ENCODE data around the gene EXOSC7. TPM values are rescaled to one million over a fixed set of nuclear protein-coding genes. Genes with fewer than 3 reads are reported as not detected.
A peak's percentile ranks its signal among the peaks of the same experiment; 100 is the strongest.
"Not testable (repeated sequence)": the region's sequence is repeated elsewhere in the genome, so short reads cannot be mapped to it uniquely, and the experiment has no call there.

Gene EXOSC7
- 10 to 100 TPM; 45.4 to 51.1 (median 48.7) TPM for polyA plus RNA-seq (ENCODE audit: insufficient read length in 4 of 4)

DNA sequence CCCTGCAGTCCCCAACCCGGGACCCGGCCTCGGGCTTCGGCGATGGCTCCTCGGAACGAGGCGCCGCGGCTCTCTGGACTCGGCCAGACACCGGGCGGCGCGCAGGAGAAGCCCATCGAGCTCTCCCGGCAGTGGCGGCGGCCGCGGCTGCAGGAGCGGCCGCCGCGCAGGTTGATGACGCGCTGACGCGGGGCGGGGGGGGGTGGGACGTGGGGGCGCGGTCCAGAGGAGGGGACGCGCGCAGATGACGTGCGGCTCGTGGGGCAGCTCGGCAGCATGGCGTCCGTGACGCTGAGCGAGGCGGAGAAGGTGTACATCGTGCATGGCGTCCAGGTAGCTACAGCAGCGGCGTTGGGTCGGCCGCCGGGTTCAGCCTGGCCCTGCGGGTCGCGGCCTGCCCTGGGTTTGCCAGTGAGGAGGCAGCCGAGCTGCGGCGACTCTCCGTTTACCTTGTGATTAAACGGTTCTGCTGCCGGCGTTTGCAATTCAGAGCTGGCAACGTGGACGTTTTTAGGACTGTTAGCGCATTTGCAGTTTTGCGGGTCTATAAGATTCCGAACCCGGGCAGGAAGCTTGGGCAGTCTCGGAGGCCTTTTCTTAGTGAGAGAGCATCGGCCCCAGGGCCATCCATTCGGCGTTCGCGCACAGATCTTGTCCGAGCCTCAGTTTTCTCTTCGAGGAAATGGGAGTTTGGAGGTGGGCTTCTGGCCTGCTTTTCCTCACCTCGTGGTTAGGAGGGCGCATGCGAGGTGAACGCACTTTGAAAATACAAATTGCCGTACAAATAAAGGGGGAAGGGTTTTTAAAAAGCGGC lies at the start of gene EXOSC7, which contains the start of gene ZDHHC3:
Gene EXOSC7, plus strand, starts transcription at position 243 of the 814 bp plus-strand sequence. Its CDS starts 34 bp downstream, at position 277.
Gene ZDHHC3, minus strand, starts transcription at position 173 of the 814 bp plus-strand sequence. CDS start 16,738 bp downstream, outside the sequence.
- DNase-seq (ENCODE audit: low read depth in 4 of 4, low spot score in 3 of 4), result peak; percentile 72 to 87 (median 78)

DNA sequence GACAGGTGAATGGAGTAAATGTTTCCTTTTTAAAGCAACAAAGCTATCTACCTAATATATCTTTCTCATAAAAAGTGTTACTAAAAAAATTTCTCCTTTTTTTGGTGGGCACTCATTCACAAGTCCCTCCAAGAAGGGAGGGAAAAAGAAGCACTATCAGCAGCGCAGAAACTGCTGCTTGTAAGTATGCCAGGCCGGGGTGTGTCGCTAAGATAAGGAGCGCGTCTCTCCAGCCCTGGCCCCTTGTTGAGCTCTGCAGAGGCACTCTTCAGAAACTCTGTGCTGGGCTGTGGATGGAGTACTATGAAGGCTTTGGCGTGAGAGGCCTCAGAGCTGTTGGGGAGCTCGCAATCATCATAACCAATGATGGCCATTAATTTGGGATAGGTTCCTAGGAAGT lies 49.1 kb upstream of the EXOSC7 start:
- no peak for DNase-seq (ENCODE audit: low read depth in 4 of 4, low spot score in 3 of 4)

DNA sequence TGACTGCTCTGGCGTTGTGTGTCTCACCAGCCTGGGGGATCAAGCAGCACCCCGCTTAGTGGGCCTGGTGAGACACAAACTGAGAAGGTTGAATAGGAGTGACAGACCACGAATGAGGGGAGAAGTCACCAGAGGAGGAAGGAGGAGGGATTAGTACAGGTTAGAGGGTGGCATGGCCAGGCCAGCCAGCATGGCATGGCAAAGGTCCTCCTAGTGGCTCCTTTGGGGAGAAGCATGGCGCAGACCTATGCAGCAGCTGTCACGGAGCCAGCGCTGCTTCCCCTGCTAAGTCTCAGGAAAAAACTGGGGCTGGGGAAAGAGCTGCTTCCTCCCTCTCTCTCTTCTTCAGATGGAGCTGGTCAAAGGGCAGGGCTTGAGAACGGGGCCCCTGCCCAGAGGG lies 48.7 kb upstream of the EXOSC7 start:
- no peak for DNase-seq (ENCODE audit: low read depth in 4 of 4, low spot score in 3 of 4)

DNA sequence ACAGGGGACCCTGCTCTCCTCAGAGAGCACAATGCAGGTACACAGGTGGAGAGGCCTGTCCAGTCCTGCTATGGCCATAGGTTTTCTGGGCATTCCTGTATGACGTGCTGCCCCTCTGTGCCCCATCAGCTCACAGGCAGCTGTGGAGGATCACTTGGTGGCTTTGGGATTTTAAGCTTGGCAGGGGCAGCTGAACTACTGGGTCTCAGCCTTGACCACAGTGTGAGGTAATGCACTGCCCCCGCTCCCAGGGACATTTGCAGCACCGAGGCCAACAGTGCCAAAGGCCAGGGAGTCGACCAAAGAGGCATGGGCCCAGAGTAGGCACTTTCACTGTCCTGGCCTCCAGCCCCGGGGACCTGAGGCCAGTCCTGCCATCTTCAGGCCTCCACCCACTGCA lies 46.3 kb upstream of the EXOSC7 start:
- no peak for DNase-seq (ENCODE audit: low read depth in 4 of 4, low spot score in 3 of 4)

DNA sequence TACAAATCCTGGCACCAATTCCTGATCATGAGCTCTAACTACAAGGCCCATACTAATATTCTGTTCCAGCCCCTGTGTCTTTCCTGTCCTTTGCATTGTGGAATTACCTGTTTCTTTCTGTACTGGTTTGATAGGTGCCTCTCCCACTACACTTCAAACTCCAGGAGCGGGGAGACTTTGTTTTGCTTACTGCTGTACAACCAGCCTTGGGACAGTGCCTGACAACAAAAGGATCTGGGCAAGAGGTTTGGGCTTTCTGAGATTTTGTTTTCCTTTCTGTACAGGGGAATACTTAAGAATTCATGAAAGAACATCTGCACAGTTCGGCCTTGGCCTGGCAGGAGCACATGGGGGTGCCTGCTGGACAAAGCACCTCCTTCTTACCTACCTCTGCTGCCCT lies 45.1 kb upstream of the EXOSC7 start:
- no peak for DNase-seq (ENCODE audit: low read depth in 4 of 4, low spot score in 3 of 4)

DNA sequence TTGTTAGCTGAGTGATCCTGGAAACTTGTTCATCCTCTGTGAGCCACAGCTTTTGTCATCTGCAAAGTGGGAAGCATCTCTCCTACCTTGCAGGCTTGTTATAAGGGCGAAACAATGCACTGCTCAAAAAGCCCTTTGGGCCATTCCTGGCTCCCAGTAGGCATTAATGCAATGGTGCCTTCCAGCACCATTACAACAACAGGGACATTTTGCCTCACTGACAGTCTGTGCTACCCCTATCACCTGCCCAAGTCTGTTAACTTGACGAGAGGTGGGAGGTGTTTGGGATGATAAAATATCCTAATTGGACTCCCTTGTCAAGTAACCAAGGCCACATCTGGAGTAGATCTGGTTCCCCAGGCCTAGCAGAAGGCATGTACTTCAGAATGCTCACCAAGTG lies 44.3 kb upstream of the EXOSC7 start:
- no peak for DNase-seq (ENCODE audit: low read depth in 4 of 4, low spot score in 3 of 4)

DNA sequence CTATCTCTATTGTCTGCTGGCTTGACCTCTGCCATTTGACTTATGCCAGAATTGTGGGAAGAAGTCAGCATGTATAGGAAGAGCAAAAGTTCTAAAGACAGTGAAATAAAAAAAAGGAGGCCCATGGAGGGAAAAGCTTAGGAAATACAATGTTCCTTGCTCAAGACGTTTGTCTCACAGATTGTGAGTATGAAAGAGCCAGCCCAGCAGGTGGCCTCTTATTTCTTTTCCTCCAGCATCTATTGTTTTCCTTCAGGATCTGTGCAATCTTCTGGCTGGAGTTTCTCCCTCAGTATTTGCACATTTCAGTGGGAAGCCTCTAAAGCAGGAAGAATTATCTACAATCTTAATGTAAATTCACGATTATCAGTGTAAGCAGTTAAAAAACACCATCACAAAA lies 43.8 kb upstream of the EXOSC7 start:
- DNase-seq (ENCODE audit: low read depth in 4 of 4, low spot score in 3 of 4), result no peak

DNA sequence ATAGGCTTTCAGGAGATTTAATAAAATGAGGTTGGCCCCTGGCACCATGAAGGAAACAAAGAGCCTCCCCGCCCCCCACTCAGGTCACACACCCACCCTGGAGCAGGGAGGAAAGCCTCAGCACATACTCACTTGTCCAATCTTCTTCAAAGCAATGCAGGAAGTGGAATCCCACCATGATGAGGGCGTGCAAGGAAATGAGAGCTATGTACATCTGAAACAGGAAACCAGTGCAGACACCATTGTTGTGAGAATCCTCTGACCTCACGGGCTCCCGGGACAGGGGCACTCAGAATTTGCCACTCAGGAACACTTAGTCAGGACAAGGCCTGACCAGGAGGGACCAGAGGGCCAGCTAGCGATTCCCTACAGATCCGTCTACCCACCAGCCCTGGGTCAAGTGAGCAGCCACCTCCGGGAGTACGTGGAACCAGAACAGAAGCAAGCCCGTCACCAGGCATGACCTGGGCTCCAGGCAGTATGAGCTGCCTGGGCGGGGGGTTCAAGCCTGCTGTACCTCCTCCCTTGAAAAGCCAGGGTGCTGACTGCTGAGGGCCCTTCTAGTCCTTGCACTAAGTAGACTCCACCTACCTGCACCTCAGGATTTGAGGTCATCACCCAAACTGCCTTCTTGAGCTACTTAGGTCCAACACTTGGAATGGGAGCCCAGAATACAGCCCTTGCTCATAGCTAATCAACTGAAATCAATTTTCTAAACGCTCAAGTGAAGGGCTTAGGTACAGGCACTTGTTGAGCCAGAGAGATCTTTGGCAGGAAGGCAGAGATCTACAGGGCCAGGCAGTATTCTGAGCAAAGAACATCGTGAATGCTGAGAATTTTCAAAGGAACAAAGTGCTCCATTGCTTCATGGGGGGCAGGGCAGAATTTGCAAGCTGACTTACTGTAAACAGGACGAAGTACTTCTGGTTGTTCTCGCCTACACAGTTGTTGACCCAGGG lies 42.8 kb upstream of the EXOSC7 start:
- no peak for DNase-seq (ENCODE audit: low read depth in 4 of 4, low spot score in 3 of 4)

DNA sequence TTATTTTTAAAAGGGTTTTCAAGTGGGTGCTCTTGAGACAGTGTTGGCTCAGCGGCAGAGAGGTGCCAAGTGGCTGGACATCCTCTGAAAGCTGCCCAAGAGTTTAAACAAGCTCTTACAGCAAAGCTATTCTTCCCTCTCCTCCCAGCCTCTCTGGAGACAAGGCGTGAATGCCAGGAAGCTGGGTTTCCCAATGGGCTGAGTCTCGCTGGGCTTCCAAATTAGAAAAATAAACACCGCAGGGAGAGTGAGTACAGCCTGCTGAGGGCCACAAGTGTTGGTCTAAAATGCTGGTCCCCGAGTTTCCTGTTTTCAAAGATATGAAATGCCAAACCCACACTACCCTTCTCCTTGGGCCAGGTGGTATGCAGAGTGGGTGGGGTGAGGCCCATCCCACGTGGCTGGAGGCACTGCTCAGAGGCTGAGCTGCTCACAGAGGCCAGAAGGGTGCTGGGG lies 36.4 kb upstream of the EXOSC7 start:
- no peak for DNase-seq (ENCODE audit: low read depth in 4 of 4, low spot score in 3 of 4)

DNA sequence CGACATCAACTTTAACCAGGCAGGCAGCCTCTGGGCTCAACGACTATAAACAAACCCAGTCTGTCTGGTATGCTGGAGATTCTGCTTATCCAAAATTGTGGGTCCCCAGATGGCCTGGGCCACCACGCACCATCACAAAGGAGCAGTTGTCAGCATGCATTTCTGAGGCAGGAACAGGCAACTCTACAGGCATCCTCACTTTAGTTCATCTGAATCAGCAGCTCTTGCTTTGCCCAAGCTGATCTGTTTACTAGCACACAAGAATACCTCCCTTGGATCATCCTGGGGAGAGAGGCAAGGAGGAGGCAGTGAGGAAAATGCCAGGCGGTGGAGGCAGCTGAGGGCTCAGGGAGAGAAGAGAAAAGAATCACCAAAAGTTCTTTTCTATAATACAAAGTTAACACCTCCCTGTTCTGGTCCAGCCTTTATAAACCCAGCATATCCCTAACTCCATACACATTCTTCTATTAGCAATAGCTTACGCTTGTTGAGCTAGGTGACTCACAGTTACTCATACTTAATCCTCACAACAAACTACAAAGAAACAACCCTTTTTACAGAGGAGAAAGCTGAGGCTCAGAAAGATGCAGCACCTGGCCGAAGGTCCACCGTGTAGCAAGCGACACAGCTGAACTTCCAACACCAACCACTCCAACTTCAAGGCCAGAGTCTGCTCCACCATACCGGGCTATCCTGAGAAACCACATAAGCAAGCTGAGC lies 33.7 kb upstream of the EXOSC7 start:
- no peak for DNase-seq (ENCODE audit: low read depth in 4 of 4, low spot score in 3 of 4)

DNA sequence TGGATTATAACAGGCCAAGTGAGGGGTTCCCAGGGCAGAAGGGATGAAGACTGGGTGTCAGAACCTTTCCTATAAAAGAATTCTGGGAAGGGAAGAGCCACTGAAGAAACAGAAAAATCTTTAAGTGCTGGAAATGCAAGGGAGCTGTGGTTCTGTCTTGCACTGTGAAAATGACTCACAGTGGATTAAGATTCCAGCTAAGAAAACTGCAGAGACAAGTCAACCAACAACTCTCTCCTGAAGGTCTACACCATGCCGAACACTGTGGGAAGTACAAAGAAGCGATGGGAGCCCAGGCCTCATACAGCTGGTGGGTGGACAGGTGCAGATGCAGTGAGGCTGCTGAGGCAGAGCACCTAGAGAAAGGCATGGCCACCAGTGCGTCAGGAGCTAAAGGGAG lies 27.8 kb upstream of the EXOSC7 start:
- DNase-seq (ENCODE audit: low read depth in 4 of 4, low spot score in 3 of 4), result no peak

DNA sequence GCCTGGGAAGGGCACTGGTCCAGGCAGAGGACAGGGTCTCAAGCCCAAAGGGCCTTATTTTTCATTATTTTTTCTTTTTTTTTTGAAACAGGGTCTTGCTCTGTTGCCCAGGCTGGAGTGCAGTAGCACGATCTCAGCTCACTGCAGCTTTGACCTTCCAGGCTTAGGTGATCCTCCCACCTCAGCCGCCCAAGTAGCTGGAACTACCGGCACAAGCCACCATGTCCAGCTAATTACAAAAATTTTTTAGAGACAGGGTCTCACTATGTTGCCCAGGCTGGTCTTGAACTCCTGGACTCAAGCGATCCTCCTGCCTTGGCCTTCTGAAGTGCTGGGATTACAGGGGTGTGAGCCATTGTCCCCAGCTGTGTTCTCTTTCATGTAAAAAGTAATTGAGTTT lies 26.3 kb upstream of the EXOSC7 start:
- not testable (repeated sequence) for DNase-seq (ENCODE audit: low read depth in 4 of 4, low spot score in 3 of 4)

DNA sequence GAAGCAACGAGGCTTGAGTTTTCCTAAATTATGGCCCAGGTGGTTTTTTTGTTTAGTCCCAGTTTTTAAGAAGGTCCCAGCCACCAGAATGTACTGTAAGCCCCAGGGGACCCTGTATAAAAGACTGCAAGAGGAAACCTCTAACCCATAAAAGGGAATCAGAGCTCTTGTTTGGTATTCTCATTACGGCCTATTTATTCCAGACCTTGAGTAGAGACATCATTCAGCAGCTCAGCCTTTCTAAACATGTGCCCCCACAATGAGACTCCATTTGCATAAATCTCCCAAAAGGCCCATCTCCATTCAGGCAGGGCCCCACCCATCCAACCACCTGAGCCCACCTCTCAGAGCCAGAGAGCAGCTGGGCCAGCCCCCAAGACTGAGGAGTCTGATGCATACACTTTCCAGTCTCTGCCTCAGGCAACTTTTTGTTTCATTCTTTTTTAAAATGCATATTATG lies 25.7 kb upstream of the EXOSC7 start:
- DNase-seq (ENCODE audit: low read depth in 4 of 4, low spot score in 3 of 4), result no peak

DNA sequence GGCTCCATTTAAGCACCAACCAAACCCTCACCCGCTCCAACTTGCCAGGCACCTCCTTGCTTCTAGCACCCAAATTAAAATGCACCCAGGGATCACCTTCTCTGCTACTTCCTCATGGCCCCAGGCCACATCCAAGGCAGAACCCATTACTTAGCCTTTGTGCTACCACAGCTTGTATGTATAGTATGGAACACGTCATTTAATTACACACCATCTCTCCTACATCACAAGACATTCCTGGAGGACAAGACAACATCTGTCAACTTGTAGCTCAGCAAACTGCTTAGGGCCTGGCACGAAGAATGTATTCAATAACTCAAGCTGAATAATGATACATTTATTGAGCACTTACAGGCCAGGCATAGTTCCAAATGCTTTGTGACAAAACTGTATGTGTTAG lies 23.4 kb upstream of the EXOSC7 start:
- no peak for DNase-seq (ENCODE audit: low read depth in 4 of 4, low spot score in 3 of 4)

DNA sequence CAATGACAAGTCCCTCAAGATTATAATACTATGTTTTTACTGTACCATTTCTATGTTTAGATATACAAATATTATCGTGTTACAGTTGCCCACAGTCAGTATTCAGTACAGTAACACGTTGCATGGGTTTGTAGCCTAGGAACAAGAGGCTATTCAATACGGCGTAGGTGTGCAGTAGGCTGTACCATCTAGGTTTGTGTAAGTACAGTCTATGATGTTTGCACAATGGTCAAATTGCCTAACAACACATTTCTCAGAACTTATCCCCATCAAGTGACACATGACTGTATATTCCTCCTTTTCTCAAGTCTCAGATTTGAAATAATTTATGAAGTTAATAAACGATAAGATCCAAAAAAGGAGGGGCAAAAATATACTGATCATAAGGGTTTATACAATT lies 21.7 kb upstream of the EXOSC7 start:
- no peak for DNase-seq (ENCODE audit: low read depth in 4 of 4, low spot score in 3 of 4)

DNA sequence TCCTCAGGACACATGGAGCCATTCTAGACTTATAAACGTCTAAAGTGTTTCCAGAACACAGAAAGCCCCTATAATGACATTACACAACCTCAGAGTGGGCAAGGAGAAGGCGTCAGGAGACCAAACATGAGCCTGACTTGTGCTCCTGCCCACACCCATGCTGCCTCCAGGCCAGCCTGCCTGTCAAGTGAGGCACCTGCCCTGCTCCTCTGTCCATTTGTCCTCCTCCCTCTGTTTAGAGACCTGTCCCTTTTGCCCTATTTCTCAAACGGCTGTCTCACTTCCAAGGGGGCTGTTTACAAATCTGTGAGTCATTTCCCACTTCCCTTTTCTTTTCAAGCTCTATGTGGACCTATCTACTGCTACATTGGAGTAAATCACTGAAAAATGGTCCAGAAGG lies 21.1 kb upstream of the EXOSC7 start:
- DNase-seq (ENCODE audit: low read depth in 4 of 4, low spot score in 3 of 4), result no peak

DNA sequence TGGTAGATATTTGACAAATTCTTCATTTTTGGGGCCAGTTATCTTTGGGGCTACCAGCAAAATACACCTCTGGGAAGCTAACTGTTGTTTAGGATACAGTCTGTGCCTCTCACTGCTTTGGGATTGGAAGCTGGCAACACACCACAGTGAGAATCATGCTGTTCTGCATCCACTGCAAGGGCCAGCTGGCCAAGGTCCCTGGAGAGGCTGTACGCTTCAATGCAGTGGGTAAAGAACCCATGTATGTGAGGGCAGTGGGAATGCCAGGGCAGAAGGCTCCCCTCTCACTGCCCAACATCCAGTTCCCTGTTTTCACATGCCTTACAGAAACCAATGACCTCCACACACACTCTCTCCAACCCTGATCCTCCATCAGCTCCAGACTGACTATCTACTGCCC lies 20.1 kb upstream of the EXOSC7 start:
- DNase-seq (ENCODE audit: low read depth in 4 of 4, low spot score in 3 of 4), result no peak

DNA sequence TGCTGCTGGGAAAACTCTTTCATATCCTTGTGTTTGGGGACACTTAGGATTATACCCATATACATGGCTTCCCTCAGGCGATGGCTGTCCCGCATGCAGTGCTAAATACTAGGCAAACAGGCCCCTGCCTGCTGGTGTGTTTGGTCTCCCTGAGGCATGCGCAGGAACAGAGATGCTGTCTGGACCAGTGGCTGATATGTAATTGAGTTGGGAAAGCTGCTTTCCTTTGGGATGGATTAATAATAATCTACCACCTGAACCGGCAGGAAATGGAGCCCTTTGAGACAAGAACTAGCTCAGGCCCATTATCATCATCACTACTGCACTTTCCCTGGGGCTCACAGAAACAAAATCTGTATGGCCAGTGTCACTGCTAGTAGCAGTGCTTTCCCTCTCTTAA lies 18.1 kb upstream of the EXOSC7 start:
- DNase-seq (ENCODE audit: low read depth in 4 of 4, low spot score in 3 of 4), result no peak

DNA sequence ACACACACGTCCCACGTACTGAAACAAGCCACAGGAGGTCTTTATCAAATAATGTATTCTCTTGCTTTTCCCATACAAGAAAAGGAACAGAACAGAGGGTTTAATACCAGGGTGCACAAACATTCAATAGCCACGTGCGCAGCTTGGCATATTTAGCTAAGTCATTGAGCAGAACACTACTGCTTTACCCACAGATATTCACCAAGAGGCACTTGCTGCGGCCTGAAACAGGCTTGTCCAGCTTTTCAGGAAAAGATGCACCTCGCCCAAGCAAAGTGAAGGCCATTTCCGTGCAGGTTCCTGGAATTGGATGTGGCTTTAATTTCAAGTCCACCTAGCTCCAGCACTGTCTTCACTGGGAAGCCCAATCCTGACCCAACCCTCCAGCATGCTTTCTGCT lies 17.7 kb upstream of the EXOSC7 start:
- no peak for DNase-seq (ENCODE audit: low read depth in 4 of 4, low spot score in 3 of 4)

DNA sequence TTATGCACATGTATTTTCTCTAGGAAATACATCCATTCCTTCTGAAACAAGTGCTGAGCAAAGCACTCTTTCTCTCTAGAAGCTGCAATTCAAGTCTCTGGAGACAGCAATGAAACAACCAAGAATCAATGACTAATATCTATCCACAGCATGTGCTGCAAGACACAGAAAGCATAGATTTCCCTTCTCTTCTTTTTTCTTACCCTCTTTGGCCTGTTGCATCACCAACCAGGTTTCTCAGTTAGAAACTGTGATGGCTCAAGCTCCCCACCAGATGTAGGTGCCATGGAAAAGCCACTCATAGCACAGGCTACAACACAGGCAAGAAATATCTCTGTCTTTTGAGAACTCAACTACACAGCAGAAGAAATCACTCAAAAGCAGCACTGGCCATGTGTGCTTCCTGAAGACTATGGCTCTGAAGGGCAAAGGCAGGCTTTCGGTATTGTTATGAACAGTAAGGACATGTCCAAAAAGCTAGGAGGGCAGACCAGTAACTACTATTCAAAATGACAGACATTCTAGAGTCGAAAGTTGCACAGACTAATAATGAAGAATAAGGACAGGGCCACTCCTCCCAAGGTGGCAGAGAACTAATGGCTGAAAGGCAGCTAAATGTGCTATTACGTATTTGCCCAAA lies 15.5 kb upstream of the EXOSC7 start:
- no peak for DNase-seq (ENCODE audit: low read depth in 4 of 4, low spot score in 3 of 4)

All from right renal pelvis (tissue), 4 donors.